OCI-LY3 (cell line): Measurements from ENCODE around the gene TFEB.

Source experiments
- H2AFZ ChIP-seq: fragments of 200-600, 300-600 bp; shearing (Covaris generic); 2 replicates; pipeline ENCODE4 v1.6.0; 2014; ENCODE audit warnings: antibody characterized with exemption, low read depth, low read length
- H3K27ac ChIP-seq: fragments of 200-600, 300-600 bp; sonication (generic); 2 replicates; pipeline ENCODE4 v1.5.1; 2014; ENCODE audit warnings: mild to moderate bottlenecking, low read length, moderate library complexity, mixed read lengths
- H3K27me3 ChIP-seq: fragments of 200-600, 300-600 bp; sonication (generic); 2 replicates; pipeline ENCODE4 v1.6.1; 2014; ENCODE audit warnings: low read depth, low read length, mixed read lengths
- H3K36me3 ChIP-seq: fragments of 200-600, 300-600 bp; sonication (generic); replicated peaks from 2 replicates; pipeline ENCODE3; 2014; ENCODE audit warnings: low read depth, low read length, mixed read lengths
- H3K4me1 ChIP-seq: fragments of 300-600, 200-600 bp; sonication (generic); 2 replicates; pipeline ENCODE4 v1.6.1; 2014; ENCODE audit warnings: low read length, mixed read lengths
- H3K4me2 ChIP-seq: fragments of 200-600, 300-600 bp; sonication (generic); 2 replicates; pipeline ENCODE4 v1.6.1; 2014; ENCODE audit warnings: low read length, mixed read lengths
- H3K4me3 ChIP-seq: fragments of 300-600, 200-600 bp; sonication (generic); 2 replicates; pipeline ENCODE4 v1.5.1; 2014; ENCODE audit warnings: antibody characterized with exemption, mild to moderate bottlenecking, low read length, moderate library complexity
- H3K79me2 ChIP-seq: fragments of 300-600, 200-600 bp; shearing (Covaris generic); 2 replicates; pipeline ENCODE4 v1.6.1; 2014; ENCODE audit warnings: mild to moderate bottlenecking, low read length, mixed read lengths
- H3K9ac ChIP-seq: fragments of 300-600, 200-600 bp; shearing (Covaris generic); 2 replicates; pipeline ENCODE4 v1.6.0; 2014; ENCODE audit warnings: mild to moderate bottlenecking, low read length, moderate library complexity
- H3K9me3 ChIP-seq: fragments of 200-600, 300-600 bp; shearing (Covaris generic); 2 replicates; pipeline ENCODE4 v1.6.1; 2014; ENCODE audit warnings: low read length, mixed read lengths; ENCODE audit not compliant: insufficient read depth
- H4K20me1 ChIP-seq: fragments of 200-600, 300-600 bp; sonication (generic); 2 replicates; pipeline ENCODE4 v1.6.1; 2016; ENCODE audit warnings: low read length, mixed read lengths; ENCODE audit not compliant: insufficient read depth
- EZH2phosphoT487 ChIP-seq: fragments of 200-600 bp; shearing (Covaris generic); IDR thresholded peaks from 2 replicates; pipeline ENCODE4 v1.6.1; 2018; ENCODE audit warnings: antibody characterized with exemption, mixed run types, low read depth
- TF ChIP-seq, protein P1 (sequence below): fragments of 200-600, 300-600 bp; sonication (generic); IDR thresholded peaks from 2 replicates; pipeline ENCODE4 v1.5.1; 2014; ENCODE audit warnings: antibody characterized with exemption, low read length, low read depth

Gene TFEB

DNA sequence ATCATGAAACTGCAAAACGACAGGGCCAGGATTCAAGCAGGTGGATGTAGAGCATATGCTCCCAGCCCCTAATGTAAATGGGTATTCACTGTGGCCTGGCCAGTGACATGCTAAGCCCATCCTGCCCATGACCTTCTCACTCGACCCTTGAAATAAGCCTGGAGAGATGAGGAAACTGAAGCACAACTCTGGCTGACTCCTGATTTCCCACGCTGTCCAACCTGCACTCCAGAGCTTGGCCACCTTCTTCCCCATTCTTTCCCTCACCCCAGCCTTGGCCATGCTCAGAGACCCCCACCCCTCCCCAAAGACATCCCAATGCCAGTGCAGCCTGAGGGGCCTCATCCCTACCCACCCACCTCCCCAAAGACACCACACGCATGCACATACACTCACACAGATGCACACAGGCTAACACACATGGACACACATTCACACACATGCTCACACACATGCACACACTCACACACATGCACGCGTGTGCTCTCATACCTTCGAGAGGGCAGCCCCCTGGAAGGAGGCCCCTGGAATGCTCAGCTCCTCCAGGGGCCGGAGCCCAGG lies 12.4 kb downstream of the TFEB start:
- H3K4me3 ChIP-seq = peak overlapping the region; percentile 76
- peak overlapping the region; percentile 83 for H3K27ac ChIP-seq
- H3K27me3 ChIP-seq = no peaks in the 10 kb centered on the region
- no peaks in the 10 kb centered on the region for H3K9me3 ChIP-seq
- H3K36me3 ChIP-seq = peaks cover 21% of the 10 kb centered on the region
- peaks cover 91% of the 10 kb centered on the region for H4K20me1 ChIP-seq
- H3K4me1 ChIP-seq = peaks cover 77% of the 10 kb centered on the region
- TF ChIP-seq, protein P1, sequence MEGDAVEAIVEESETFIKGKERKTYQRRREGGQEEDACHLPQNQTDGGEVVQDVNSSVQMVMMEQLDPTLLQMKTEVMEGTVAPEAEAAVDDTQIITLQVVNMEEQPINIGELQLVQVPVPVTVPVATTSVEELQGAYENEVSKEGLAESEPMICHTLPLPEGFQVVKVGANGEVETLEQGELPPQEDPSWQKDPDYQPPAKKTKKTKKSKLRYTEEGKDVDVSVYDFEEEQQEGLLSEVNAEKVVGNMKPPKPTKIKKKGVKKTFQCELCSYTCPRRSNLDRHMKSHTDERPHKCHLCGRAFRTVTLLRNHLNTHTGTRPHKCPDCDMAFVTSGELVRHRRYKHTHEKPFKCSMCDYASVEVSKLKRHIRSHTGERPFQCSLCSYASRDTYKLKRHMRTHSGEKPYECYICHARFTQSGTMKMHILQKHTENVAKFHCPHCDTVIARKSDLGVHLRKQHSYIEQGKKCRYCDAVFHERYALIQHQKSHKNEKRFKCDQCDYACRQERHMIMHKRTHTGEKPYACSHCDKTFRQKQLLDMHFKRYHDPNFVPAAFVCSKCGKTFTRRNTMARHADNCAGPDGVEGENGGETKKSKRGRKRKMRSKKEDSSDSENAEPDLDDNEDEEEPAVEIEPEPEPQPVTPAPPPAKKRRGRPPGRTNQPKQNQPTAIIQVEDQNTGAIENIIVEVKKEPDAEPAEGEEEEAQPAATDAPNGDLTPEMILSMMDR = no peak
- TF ChIP-seq EZH2phosphoT487 = no peak
- H3K4me2 ChIP-seq = peak overlapping the region; percentile 98
- no peak overlapping the region for H2AFZ ChIP-seq
- H3K79me2 ChIP-seq = peaks cover 100% of the 10 kb centered on the region
- H3K9ac ChIP-seq = peak overlapping the region; percentile 84

DNA sequence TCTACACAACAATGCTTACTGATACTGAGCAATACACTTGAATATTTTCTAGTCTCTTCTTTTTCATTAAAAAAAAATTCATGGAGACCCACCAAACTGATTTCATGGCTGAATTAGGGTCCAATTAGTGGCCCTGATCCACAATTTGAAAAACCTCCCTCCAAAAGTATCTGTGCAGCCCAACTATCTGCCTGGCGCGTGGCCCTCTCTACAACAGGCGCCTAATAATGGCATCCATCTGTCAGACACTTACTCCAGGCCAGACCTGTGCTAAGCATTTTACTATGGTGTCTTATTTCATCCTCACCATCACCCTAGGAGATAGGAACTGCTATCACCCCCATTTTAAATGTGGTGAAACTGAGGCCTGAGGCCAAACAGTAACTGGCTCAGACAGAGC lies 14.0 kb downstream of the TFEB start:
- H3K4me2 ChIP-seq = peak overlapping the region; percentile 54
- H3K27ac ChIP-seq = peak overlapping the region; percentile 15
- H3K9ac ChIP-seq = peak overlapping the region; percentile 14; the same call in 1 of the 2 replicates
- H3K79me2 ChIP-seq = peaks cover 100% of the 10 kb centered on the region
- peaks cover 18% of the 10 kb centered on the region for H3K36me3 ChIP-seq
- H3K9me3 ChIP-seq = no peaks in the 10 kb centered on the region
- TF ChIP-seq EZH2phosphoT487 = no peak
- TF ChIP-seq, protein P1 = no peak
- H3K4me1 ChIP-seq = peaks cover 94% of the 10 kb centered on the region
- H3K4me3 ChIP-seq = 0 out of 2 replicates have a peak overlapping the region, but pooled peaks have one; percentile 2
- H4K20me1 ChIP-seq = peaks cover 91% of the 10 kb centered on the region
- H2AFZ ChIP-seq = no peak overlapping the region
- H3K27me3 ChIP-seq = no peaks in the 10 kb centered on the region

DNA sequence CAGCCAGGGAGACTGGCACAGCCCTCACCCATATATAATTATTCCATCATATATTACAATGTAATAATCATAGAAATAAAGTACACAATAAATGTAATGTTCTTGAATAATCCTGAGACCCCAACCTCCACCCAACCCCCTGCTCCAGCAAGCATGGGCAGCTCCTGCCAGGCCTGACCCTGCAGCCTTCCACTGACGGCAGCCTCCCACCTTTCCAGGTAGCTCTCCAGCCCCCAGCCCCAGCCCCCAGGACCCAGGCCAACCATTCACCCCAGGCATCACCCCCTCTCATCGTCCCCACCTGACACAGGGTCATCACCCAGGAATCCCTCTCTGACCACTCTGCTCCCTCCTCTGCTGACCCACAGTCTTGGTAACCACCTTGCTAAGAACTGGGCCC lies 14.6 kb downstream of the TFEB start:
- Histone ChIP-seq H3K4me1 (peaks cover 96% of the 10 kb centered on the region), H2AFZ (no peak overlapping the region), H3K36me3 (peaks cover 25% of the 10 kb centered on the region), H4K20me1 (peaks cover 92% of the 10 kb centered on the region), H3K79me2 (peaks cover 100% of the 10 kb centered on the region), H3K27ac (peak overlapping the region; percentile 56), H3K27me3 (no peaks in the 10 kb centered on the region), H3K4me2 (peak overlapping the region; percentile 54), H3K4me3 (no peak overlapping the region), H3K9ac (peak overlapping the region; percentile 14; the same call in 1 of the 2 replicates), H3K9me3 (no peaks in the 10 kb centered on the region)
- TF ChIP-seq, protein P1 = no peak
- TF ChIP-seq EZH2phosphoT487 = no peak

DNA sequence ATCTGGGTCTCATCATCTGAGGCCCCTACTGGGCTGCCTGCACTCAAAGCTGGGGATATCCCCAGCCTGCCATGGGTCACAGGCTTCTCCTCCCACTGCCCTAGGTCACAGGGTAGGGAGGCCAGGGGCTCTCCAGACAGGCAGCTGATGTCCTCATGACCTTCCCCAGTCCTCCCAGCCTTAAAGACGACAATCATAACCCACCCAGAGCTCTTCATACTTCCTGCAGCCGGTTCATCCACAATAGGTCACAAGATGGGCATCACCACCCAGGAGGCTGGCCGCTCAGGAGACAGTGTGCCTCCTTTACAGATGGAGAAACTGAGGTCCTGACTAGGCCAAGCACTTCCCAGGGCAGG lies 15.2 kb downstream of the TFEB start:
- Histone ChIP-seq H3K27ac (peak overlapping the region; percentile 56), H4K20me1 (peaks cover 89% of the 10 kb centered on the region), H3K36me3 (peaks cover 25% of the 10 kb centered on the region), H3K4me1 (peaks cover 93% of the 10 kb centered on the region), H3K4me2 (peak overlapping the region; percentile 54), H3K79me2 (peaks cover 99% of the 10 kb centered on the region), H3K4me3 (peak overlapping the region; percentile 31; the same call in 1 of the 2 replicates), H3K27me3 (no peaks in the 10 kb centered on the region), H2AFZ (no peak overlapping the region), H3K9me3 (no peaks in the 10 kb centered on the region), H3K9ac (peak overlapping the region; percentile 13; the same call in 1 of the 2 replicates)
- TF ChIP-seq EZH2phosphoT487 = no peak
- TF ChIP-seq, protein P1 = no peak
